Fibroblast of skin of right biceps (primary cell): ENCODE results near the gene ANTKMT.

ENCODE experiments used
- DNase-seq: peaks from one replicate; pipeline ENCODE4 v3.0.0-alpha.2; 2013

ANTKMT gene

DNA sequence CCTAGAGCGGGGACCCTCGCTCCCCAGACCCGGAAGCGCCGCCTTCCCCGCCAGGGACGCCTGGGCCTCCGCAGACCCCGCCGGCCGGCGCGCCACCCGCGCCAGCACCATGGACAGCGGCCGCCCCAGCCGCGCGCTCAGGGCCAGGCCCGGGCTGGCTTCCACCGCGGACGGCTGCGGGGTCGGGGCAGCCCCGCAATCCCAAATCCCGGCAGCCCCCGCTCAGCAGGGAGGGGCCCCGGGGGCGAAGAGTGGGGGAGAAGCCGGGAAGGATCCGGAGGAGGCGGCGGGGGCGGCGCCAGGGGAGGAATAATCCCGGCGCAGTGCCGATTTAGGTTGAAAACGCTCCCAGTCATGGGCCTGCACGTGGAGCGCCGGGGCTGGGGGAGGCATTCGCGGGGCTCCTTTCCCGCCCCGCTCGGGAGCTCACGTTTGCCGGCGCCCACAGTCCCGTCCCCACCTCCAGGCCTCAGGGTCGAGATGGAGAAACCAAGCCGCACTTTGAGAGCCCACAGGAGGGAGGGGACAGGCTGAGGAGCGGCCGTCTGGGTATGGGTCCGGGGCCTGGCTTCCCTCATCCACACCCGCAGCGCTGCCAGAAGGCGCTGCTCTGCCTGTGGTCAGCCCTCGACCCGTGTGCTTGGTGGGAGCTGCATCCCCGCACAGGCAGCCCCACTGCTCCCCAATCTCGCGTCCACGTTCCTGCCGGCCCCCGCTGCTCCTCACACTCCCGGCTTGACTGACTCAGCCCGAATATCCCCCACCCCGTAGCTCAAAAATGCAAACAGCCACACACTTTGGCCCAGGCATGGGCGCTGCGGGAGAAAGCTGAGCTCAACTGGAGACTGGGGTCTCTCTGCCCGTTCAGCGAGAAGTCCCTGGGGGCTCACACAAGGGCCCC lies 20.0 kb upstream of the ANTKMT start:
- DNase-seq, result no peak

DNA sequence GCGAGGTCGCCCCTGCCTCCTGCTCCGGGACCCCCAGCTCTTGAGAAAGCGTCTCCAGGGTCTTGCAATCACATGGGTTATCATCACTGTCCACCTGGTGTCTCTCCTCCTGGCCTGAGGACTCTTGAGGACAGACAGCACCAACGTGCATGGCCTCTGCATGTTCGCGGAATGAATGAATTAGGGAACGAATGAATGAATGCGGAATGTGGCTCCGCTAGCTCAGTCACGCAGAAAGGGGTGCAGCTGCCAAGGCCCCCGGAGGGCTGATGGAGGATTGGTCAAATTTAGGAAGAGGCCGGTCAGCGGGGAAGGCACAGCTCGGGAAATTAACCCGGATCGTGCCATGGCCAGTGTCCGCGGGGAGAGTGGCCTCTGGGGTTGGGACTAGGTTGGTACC lies 18.6 kb upstream of the ANTKMT start:
- DNase-seq, result no peak

DNA sequence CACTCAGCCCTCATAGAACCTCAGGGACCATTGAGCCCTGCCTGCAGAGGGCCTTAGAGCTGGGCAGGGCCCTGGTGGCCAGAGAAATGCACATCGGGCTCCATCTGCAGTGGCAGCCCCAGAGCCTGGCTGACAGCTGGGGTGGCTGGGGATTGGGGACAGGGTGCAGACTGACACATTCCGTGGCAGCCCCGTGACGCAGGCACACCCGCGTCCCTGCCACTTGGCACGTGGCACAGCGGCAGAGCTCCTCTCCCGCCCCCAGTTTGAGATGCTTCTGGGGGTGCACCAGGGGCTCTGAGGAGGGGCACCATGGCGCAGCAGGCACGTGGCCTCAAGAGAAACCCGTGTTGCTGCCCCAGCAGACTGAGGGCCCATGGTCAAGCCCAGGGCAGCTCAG lies 17.5 kb upstream of the ANTKMT start:
- DNase-seq, result no peak

DNA sequence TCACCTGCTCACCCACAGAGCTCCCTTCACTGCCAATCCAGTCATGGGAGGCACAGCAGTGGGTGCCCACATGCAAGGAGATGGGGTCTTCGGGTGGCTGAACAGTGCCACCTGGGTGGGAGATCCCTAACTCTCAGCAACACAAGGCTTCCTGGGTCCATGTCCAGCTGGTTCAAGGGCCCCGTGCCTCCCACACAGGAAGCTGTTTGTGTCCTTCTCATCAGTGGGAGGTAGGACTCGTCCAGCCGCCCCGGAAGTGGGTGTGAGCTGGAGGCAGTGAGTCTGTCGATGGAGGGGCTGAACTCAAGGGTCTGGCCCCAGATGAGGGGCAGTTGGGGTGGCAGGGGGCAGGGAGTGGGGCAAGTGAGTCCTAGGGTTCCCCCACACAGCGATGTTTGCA lies 16.9 kb upstream of the ANTKMT start:
- DNase-seq, result no peak

DNA sequence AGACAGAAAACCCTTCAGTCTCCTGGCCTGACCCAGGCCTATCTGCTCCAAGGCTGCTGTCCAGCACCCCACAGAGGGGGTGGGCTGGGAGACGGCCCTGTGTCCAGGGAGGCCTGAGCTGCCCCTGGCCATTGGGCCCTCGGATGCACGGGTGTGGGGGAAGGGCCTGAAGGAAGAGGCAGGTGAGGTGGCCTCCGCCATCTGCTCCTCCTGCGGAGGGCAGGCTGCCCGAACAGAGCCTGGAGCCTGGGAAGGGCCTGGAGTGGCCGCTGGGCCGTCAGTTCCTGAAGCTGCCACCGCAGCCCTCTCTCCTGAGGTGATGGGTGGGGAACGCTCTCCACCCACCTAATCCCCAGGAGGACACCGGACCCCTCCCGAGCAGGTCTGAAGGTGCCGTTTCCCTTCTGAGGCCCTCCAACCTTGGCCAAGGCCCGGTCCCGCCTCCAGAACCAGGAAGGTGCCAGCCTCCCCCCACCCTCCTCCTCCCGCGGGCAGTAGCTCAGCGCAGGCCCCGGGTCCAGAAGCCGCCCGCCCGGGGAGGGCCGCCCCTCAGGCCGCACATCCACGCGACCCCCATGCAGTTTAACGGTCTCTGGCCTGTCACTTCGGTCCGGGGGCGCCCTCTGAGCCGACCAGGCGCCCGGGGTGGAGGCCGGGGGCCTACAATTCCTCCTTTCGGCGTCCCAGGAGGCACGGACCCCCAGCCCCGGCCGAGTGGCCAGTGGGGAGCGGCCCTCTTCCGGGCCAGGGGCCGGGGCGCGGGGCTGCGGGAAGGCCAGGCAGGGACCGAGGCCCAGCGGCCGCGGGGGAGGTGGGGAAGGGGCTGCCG lies 16.2 kb upstream of the ANTKMT start:
- DNase-seq, result no peak

DNA sequence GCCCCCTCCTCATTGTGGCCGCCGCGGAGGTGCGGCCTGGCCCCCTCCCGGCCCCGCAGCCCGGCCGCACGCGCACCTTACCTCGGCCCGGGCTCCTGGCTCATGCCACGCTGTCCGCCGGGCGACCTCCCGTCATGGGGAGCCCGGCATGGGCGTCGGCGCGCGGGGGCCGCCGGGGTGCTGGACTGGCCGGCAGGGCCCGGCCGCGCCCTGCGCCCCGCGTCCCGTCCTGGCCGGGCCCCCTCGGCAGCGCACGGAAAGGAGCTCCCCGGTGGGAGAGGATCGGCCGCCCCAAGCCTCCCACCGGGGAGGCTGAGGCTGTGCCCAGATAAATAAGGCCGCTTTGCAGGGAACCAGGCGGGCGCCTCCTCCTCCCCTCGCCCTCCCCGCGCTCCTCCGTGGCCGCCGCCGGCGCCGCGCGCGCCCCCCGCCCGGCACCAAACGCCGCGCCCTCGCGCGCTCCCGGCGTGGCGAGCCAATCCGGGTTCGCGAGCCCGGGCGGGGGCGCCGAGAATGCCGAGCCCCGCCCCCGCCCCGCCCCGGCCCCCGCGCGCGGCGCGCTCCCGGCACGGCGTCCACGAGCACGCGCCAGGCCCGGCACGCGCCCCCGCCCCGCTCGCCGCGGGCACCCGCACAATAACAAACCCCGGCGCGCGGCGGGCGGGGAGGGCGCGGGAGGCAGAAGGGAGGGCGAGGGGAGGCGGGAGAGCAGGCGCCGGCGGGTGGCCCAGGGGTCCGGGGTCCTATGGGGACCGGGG lies 15.3 kb upstream of the ANTKMT start, which contains the start of gene FBXL16:
Gene FBXL16, minus strand, starts transcription at position 371 of the 758 bp plus-strand sequence. CDS start 8,396 bp downstream, outside the sequence.
- DNase-seq, result no peak

DNA sequence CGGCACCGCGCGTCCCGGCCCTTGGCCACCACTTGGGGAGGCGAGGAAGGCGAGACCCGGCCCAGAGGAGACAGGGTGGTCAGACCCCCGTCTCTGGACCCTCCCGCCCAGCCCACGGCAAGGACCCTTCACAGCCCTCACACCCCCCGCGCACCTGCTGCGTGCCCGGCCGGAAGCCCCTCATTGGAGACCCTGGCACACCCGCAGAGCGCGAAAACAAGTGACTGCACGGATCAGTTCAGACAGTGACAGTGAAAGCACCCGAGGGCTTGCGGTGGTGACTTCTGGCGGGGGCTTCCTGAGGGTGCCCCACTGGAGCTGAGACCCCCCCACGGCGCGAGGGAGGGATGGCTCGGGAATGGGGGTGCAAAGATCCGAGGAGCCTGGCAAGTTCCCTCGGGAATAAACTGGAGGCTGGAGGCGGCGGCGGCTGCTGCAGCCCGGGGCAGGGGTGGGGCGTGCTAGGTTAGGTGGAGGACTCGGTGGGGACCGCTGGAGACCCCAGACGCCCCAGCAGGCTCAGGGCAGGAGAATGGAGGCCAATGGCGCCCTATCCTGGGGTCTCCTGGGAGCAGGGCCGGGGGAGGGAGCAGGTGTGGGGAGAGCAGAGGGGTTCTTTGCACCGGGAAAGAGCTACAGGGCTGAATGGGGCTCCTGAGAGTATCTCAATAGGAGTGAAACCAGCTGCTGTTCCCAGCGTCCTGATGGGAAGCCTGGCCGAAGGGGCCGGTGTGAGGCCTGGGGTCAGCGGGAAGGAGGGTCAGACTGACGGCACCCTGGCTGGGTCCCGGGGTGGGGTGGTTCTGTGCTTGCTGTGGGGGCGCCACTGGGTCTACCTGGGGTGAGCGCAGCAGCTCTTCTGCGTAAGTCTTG lies 14.5 kb upstream of the ANTKMT start:
- no peak for DNase-seq

DNA sequence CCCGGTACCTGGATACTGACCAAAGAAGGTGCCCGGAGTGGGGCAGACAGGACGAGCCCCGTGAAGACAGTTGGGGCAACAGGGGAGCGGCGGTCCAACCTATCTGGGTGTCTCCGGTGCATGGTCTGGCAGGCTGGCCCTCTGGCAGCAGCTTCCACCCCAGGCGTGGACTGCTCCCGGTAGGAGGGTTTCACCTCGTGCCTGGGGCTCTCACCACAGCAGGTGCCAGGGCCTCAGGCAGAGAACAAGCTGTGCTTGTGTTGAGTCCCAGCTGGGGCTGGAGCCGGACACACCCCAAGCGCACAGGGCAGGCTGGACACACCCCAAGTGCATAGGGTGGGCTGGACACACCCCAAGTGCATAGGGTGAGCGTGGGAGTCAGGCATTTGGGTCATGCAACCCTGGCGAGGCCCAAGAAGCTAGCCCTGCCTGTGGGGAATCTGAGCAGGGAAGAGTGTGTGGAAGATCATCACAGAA lies 13.8 kb upstream of the ANTKMT start:
- DNase-seq, result no peak

DNA sequence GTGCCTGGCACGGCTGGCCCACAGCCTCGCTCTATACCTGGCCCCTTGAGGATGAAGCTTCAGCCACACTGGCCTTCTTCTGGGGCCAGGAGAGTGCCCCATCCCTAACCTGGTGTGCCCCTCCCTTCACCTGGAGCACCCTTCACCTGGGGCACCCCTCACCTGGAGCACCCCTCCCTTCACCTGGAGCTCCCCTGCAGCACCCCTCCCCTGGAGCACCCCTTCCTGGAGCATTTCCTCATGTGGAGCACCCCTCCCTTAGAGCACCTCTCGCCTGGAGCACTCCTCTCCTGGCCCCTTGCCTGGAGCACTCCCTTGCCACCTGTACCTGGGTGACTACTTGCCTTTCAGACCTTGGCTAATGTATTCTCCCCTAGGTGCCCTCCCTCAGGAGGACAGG lies 12.9 kb upstream of the ANTKMT start:
- DNase-seq, result no peak

DNA sequence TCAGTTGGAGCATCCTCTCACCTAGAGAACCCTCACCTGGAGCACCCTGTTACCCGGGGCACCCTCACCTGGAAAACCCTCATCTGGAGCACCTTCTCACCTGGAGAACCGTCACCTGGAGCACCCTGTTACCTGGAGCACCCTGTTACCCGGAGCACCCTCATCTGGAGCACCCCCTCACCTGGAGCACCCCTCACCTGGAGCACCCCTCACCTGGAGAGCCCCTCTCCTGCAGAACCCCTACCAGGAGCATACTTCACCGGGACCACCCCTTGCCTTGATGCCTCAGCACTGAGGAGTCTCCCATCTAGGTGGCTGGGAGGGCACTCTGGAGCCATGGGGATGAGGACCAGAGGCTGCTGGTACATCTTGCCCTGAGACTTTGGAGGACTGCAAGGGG lies 12.0 kb upstream of the ANTKMT start:
- DNase-seq, result no peak

DNA sequence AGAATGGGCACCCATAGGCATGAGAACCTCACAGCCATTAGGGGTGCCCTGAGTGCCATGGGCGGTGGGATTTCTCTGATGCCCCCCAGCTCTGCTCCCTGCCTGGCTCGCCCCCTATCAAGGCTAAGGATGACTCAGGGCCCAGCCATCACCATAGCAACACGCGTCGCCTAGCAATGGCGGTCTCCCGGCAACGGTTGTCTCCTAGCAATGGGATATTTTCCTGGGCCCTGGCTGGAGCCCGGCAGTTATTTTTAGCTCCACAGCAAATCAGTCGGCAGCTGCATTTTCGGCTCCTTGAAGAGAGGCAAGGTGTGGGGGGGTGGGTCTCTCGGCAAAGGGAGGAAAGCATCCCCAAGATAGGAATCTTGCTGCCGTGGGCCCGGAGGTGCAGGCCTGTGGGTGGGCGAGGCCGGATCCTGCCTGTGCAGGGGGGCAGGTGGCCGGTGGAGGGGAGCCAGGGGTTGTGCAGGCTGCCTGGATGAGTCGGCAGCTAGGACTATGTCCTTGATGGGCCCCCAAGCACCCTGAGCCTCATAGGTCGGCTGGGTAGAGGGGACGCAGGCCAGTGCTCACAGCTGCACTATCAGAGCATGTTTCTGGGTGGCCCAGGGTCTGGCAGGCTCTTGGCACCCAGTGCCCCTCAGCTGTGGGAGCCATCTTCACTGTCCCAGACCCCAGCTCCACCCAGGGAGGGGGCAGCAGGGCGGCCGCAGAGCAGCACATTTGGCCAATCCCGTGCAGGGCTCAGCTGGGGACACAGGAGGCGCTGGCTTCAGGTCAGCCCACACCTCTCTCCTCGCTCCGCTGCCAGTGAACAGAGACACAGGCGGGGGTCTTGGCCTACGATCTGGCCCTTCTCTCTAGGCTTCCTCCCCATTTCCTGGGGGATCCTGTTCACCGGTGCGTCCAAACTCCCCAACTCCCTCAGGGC lies 11.1 kb upstream of the ANTKMT start:
- peak; percentile 84 for DNase-seq

DNA sequence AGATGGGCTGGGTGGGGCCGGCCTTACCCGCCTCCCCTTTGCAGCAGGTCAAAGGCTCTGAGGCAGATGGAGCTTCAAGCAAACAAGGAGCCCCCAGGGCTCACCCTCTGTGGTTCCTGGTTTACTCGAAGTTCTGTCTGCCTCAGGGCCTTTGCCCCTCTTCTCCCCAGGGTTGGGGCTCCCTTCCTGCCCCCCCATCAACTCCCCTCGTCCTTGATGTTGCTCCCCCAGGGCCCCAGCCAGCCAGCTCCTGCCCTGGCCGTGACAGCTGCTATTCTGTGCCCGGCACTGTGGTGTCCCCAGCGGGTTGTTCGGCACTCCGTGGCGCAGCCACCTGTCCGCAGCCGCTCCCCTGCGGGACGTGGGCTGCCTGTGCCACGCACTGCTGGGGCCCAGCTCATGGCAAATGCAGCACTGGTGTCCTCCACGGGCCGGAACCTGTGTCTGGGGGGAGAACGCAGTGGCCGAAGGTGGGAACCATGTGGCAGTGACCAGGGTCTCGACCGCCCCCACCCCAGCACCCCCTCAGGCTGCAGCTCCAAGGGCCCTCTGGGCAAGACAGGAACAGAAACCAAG lies 10.4 kb upstream of the ANTKMT start:
- no peak for DNase-seq

DNA sequence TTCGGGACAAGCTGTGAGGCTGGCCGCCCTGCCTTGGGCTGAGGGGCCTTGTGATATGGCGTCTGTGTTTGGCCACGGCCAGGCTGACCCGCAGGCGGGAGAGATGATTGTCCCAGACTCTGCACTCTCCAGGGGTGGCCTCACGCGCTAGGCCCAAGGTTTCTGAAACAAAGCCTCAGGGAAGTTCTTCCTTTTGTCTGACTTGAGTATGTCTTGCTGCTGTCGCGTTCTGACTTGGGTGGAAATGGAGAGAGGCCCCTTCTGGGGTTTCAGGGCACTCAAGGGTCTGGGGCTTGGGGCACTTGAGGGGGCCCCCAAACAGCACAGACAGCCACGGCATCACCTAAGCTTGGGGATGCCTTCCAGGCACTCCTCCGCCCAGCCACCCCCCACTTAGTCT lies 9.9 kb upstream of the ANTKMT start:
- DNase-seq, result no peak

DNA sequence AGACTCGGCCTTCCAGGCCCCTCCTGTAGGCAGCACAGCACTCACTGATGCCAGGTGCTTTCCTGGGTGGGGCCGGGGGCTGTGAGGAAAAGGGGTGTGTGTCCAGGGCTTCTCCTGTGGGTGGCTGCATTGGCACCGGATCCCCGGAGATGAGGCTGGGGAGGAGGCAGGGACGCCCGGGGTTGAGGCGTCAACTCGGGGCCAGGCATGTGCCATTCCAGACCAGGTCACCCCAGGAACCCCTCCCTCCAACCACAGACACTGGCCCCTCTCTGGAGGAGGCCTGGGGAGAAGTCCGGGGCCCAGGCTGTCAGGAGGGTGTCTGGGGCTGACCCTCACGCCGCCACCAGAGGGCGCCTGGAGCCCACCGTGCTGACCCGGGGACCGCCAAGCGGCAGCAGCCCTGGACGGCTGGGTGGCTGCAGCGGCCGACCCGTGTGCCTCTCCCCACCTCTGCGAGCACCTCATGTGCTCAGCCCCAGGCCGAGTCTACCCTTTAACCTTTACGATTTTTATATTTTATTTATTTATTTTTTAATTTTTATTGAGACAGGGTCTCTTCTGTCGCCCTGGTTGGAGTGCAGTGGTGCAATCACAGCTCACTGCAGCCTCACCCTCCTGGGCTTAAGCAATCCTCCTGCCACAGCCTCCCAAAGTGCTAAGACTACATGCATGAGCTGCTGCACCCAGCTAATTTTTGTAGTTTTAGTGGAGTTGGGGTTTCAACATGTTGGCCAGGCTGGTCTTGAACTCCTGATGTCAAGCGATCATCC lies 9.2 kb upstream of the ANTKMT start:
- DNase-seq, result peak; percentile 58

DNA sequence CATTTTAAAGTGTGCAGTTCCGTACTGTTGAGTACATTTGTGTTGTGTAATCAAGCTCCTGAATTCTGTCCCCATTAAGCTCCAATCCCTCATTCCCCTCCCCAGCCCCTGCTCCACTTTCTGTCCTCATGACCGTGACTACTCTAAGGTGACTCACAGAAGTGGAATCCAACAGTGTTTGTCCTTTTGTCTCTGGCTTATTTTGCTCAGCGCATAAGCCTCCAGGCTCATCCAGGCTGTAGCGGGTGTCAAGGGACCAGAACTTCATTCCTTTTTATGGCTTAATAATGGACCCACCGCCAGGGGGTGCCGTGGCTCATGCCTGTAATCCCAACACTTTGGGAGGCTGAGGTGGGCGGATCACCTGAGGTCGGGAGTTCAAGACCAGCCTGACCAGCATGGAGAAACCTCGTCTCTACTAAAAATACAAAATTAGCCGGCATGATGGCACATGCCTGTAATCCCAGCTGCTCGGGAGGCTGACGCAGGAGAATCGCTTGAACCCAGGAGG lies 8.2 kb upstream of the ANTKMT start:
- peak; percentile 96 for DNase-seq

DNA sequence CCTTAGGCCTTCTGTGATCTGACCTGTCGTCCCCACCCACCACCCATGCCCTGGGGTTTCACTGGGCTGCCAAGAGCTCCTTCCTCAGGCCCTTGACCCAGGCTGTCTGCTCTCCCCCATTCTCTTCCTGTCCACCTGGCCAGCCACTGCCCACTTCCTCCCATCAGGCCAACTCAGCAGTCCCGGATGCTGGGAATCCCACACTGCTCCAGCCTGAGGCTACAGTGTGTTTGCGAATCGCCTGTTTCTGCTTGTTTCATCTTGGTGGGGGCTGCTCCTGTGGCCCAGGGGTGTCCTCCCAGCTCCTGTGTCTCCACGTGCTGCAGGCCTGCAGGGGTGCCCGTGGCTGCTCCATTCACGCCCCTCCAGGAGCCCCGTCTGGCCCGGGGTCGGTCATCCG lies 6.9 kb upstream of the ANTKMT start:
- DNase-seq, result no peak

DNA sequence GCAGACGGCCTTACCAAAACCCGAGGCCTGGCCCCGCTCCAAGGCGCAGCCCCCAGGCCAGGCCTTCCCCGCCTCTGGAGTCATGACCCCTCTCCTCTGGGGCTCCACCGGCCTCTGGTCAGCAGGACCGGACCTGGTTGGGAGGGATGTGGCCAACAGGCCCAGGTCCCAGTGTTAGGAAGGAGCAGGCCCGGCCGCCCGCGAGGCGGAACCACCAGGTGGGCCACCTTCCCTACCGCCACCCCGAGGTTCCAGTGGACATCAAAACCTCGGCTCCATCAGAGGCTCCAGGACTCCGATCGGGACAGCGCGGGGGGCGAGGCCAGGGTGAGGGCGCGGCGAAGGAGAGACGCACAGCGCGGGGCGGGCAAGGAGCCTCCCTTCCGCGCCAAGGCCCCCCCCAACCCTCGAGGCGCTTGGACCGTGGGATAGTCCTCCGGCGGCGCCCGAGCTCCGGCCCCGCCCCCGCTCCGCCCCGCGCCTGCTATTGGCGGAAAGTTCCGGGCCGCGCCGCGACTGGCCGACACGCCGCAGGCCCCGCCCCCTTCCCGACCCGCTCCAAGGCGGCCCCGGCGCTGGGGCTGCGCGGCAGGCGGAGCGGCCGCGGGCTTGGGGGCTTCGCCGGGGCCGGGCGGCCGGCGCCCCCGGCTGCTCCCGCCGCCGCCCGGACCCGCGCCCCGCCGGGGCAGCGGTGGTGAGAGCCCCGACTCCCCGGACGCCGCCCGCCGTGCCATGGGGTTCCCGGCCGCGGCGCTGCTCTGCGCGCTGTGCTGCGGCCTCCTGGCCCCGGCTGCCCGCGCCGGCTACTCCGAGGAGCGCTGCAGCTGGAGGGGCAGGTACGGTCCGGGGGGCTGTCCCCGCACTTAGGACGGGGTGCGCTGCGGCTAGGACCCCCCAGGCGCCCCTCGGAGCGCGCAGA lies 6.1 kb upstream of the ANTKMT start, which contains the start of gene METRN:
Gene METRN, plus strand, starts transcription at position 561 of the 919 bp plus-strand sequence. Its CDS starts 172 bp downstream, at position 733.
- peak; percentile 87 for DNase-seq
